ENCODE measurements around the gene KPNA6. TPM values are rescaled to one million over a fixed set of nuclear protein-coding genes. Genes with fewer than 3 reads are reported as not detected.

The KPNA6 gene
- total RNA-seq, 1 experiment from 2014 or later, result 79.9 TPM

DNA sequence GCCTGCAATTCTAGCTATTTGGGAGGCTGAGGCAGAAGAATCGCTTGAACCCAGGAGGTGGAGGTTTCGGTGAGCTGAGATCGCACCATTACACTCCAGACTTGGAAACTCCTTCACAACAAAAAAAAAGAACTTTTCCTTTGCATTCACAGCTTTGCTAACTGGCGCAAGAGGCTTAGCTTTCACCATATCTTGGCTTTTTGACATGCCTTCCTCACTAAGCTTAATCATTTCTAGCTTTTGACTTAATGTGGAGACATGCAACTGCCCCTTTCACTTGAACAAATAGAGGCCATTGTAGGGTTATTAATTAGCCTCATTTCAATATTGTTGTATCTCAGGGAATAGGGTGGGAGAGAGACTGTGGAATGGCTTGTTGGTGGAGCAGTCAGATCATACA, 8.7 kb downstream of the KPNA6 start:
- CTCF ChIA-PET, result interaction anchor here (1.7 kb wide), 1 partner anchor 11 kb away, joined by 5 read pairs; no protein-coding TSS in a partner anchor
- H3K79me2 ChIP-seq (ENCODE audit: insufficient read depth, low read length), result peaks cover 98% of the 10 kb centered on the region

More for the DNA sequence above, 8.7 kb downstream of the KPNA6 start:
- Histone ChIP-seq H3K27ac (ENCODE audit: low read depth, low read length) (peak overlapping the region; percentile 64), H3K4me1 (ENCODE audit: control insufficient read depth in 1 of 2, insufficient read depth in 2 of 2, low read length in 2 of 2) (peaks cover 28 to 52% of the 10 kb centered on the region in 2 experiments), H4K20me1 (ENCODE audit: insufficient read depth) (no peaks in the 10 kb centered on the region; the same call in none of the 2 replicates), H3K9ac (ENCODE audit: low read length) (peak overlapping the region; percentile 35), H3K4me3 (replicated peaks in 1 of 2; ENCODE audit: low read depth in 1 of 2, low read length in 2 of 2) (peak overlapping the region in 1 of 2 experiments; percentile 22; a peak in 1 of 4 replicates), H3K9me3 (ENCODE audit: control insufficient read depth in 1 of 2, insufficient read depth in 1 of 2, low read depth in 1 of 2, low read length in 2 of 2) (no peaks in the 10 kb centered on the region), H2AFZ (ENCODE audit: low read depth, low read length, poor library complexity, severe bottlenecking) (no peak overlapping the region), H3K27me3 (ENCODE audit: insufficient read depth, low read length) (no peaks in the 10 kb centered on the region), H3K36me3 (ENCODE audit: control insufficient read depth in 1 of 2, insufficient read depth in 2 of 2, low read length in 2 of 2) (no peaks in the 10 kb centered on the region), H3K4me2 (ENCODE audit: low read length) (peak overlapping the region; percentile 65), H3K9me2 (ENCODE audit: insufficient read depth) (no peaks in the 10 kb centered on the region)
- POLR2A ChIA-PET, result interaction anchor here (0.6 kb wide), 1 partner anchor 44 kb away, joined by 3 read pairs; the partner anchor contains the start of gene TMEM39B
- ATAC-seq (no peak), DNase-seq (ENCODE audit: low read depth, low spot score) (no peak)
- intact Hi-C loops (cut with micrococcal nuclease), result no loop called here
- BruUV-seq (replicated peaks), result no TSS peak
- TF ChIP-seq ZNF274 (IDR thresholded peaks at IDR 0.05; ENCODE audit: low read depth, low read length) (no peak), YY1 (IDR thresholded peaks at IDR 0.05; ENCODE audit: extremely low read depth, insufficient replicate concordance, low read depth, low read length) (no peak), ZFX (IDR thresholded peaks at IDR 0.05) (no peak), CBX3 (IDR thresholded peaks at IDR 0.05; ENCODE audit: low read depth) (no peak), SP1 (IDR thresholded peaks at IDR 0.05; ENCODE audit: low read depth) (no peak), EGR1 (IDR thresholded peaks at IDR 0.05; ENCODE audit: low read depth) (no peak), EZH2 (IDR thresholded peaks at IDR 0.05) (no peak), EZH2phosphoT487 (IDR thresholded peaks at IDR 0.05; ENCODE audit: borderline replicate concordance) (no peak), TCF7L2 (IDR thresholded peaks at IDR 0.05; ENCODE audit: borderline replicate concordance, extremely low read depth, insufficient read depth, insufficient read length) (no peak), JUND (IDR thresholded peaks at IDR 0.05) (no peak), SIN3A (IDR thresholded peaks at IDR 0.05; ENCODE audit: low read depth) (no peak), SRF (IDR thresholded peaks at IDR 0.05; ENCODE audit: low read depth) (no peak), POLR2AphosphoS5 (IDR thresholded peaks at IDR 0.05; ENCODE audit: low read depth, low read length) (no peak), FOSL1 (IDR thresholded peaks at IDR 0.05; ENCODE audit: low read depth) (no peak), CTCF (IDR thresholded peaks at IDR 0.05 in 2 of 3, conservative IDR thresholded peaks at IDR 0.05 in 1 of 3; ENCODE audit: borderline replicate concordance in 1 of 3, insufficient read depth in 1 of 3, low read depth in 2 of 3, low read length in 2 of 3) (no peak), RAD21 (IDR thresholded peaks at IDR 0.05; ENCODE audit: low read depth) (no peak)
- TF ChIP-seq, protein P1, sequence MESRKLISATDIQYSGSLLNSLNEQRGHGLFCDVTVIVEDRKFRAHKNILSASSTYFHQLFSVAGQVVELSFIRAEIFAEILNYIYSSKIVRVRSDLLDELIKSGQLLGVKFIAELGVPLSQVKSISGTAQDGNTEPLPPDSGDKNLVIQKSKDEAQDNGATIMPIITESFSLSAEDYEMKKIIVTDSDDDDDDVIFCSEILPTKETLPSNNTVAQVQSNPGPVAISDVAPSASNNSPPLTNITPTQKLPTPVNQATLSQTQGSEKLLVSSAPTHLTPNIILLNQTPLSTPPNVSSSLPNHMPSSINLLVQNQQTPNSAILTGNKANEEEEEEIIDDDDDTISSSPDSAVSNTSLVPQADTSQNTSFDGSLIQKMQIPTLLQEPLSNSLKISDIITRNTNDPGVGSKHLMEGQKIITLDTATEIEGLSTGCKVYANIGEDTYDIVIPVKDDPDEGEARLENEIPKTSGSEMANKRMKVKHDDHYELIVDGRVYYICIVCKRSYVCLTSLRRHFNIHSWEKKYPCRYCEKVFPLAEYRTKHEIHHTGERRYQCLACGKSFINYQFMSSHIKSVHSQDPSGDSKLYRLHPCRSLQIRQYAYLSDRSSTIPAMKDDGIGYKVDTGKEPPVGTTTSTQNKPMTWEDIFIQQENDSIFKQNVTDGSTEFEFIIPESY (IDR thresholded peaks at IDR 0.05; ENCODE audit: extremely low read depth, insufficient replicate concordance, low read length), result no peak
- TF ChIP-seq, protein P2, sequence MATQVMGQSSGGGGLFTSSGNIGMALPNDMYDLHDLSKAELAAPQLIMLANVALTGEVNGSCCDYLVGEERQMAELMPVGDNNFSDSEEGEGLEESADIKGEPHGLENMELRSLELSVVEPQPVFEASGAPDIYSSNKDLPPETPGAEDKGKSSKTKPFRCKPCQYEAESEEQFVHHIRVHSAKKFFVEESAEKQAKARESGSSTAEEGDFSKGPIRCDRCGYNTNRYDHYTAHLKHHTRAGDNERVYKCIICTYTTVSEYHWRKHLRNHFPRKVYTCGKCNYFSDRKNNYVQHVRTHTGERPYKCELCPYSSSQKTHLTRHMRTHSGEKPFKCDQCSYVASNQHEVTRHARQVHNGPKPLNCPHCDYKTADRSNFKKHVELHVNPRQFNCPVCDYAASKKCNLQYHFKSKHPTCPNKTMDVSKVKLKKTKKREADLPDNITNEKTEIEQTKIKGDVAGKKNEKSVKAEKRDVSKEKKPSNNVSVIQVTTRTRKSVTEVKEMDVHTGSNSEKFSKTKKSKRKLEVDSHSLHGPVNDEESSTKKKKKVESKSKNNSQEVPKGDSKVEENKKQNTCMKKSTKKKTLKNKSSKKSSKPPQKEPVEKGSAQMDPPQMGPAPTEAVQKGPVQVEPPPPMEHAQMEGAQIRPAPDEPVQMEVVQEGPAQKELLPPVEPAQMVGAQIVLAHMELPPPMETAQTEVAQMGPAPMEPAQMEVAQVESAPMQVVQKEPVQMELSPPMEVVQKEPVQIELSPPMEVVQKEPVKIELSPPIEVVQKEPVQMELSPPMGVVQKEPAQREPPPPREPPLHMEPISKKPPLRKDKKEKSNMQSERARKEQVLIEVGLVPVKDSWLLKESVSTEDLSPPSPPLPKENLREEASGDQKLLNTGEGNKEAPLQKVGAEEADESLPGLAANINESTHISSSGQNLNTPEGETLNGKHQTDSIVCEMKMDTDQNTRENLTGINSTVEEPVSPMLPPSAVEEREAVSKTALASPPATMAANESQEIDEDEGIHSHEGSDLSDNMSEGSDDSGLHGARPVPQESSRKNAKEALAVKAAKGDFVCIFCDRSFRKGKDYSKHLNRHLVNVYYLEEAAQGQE (IDR thresholded peaks at IDR 0.05; ENCODE audit: low read depth), result no peak
- TF ChIP-seq, protein P3, sequence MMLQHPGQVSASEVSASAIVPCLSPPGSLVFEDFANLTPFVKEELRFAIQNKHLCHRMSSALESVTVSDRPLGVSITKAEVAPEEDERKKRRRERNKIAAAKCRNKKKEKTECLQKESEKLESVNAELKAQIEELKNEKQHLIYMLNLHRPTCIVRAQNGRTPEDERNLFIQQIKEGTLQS (IDR thresholded peaks at IDR 0.05), result no peak
- RAD21 ChIA-PET (ENCODE audit: low non-redundant PET in 1 of 2, low total read pairs in 2 of 2, uncharacterized antibody in 2 of 2, unreplicated experiment in 2 of 2), result no interaction called here
